GM21526 (cell line): ENCODE results near the gene BOK.

ENCODE experiments used
- ATAC-seq: cut with Tn5 transposase; IDR thresholded peaks from one replicate; pipeline ENCODE4 v1.9.1; 2021; ENCODE audit warnings: moderate library complexity; ENCODE audit not compliant: unreplicated experiment, low FRiP score

BOK gene

GRCh38 chr2:241595600-241596140, 37.1 kb downstream of the BOK start:
- ATAC-seq: no peak

- ATAC-seq: no peak
Observed at GRCh38 chr2:241597561-241597960, 39.0 kb downstream of the BOK start.

GRCh38 chr2:241598061-241598460, 39.5 kb downstream of the BOK start:
- ATAC-seq: no peak

- no peak for ATAC-seq
Observed at GRCh38 chr2:241598487-241598886, 39.9 kb downstream of the BOK start.

DNA sequence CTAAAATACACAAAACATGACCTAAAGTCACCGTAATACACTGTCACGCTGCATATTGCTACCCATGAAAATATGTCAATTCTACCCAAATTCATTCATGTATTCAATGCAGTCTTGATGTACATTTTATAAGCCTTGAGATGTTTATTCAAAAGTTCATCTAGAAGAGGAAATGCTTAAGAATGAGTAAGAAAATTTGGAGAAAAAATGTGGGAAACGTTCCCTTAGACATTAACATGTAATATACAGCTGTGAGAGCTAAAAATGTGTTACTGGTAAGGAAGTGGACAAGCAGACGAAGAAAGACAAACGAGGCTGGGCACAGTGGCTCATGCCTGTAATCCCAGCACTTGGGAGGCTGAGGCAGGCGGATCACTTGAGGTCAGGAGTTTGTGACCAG, 41.1 kb downstream of the BOK start:
- no peak for ATAC-seq

- ATAC-seq: no peak
Observed at GRCh38 chr2:241601841-241602240, 43.3 kb downstream of the BOK start.

GRCh38 chr2:241602720-241603119, 44.2 kb downstream of the BOK start:
- ATAC-seq: no peak

- ATAC-seq: no peak
Observed at GRCh38 chr2:241603686-241604085, 45.1 kb downstream of the BOK start.

- ATAC-seq: no peak
Observed at GRCh38 chr2:241606186-241606585, 47.6 kb downstream of the BOK start.

DNA sequence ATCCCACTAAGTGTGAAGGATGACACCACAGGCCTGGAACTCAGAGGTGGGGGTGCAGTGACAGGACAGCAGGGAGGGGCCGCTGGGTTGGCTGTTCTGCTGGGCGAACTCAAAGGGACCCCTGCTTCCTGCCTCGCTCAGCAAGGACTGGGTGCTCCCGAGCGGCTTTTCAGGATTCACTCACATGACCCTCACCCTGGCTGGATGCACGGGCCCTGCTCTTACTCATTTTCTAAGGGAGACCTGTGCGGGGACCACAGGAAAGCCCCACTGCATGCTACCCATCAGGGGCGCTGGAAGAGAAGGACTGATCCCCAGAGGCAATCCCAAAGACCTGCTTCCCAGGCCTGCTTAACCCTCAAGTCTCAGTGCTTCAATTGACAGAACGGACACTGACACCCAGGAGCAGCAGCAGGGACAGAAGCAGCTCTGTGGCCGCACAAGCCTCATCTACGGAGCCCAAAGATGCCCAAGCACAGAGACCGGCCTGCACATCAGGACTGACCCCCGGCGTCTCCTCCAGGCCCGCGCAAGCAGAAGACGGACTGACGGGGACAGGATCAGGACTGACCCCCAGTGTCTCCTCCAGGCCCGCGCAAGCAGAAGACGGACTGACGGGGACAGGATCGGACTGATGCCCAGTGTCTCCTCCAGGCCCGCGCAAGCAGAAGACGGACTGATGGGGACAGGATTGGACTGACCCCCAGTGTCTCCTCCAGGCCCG, 48.8 kb downstream of the BOK start:
- no peak for ATAC-seq

- ATAC-seq: no peak
Observed at GRCh38 chr2:241608881-241609280, 50.3 kb downstream of the BOK start.

GRCh38 chr2:241609859-241610793, 51.6 kb downstream of the BOK start:
- ATAC-seq: peak; percentile 89

- no peak for ATAC-seq
Observed at GRCh38 chr2:241611062-241611461, 52.5 kb downstream of the BOK start.

- ATAC-seq: no peak
Observed at GRCh38 chr2:241612156-241613016, 53.8 kb downstream of the BOK start.

DNA sequence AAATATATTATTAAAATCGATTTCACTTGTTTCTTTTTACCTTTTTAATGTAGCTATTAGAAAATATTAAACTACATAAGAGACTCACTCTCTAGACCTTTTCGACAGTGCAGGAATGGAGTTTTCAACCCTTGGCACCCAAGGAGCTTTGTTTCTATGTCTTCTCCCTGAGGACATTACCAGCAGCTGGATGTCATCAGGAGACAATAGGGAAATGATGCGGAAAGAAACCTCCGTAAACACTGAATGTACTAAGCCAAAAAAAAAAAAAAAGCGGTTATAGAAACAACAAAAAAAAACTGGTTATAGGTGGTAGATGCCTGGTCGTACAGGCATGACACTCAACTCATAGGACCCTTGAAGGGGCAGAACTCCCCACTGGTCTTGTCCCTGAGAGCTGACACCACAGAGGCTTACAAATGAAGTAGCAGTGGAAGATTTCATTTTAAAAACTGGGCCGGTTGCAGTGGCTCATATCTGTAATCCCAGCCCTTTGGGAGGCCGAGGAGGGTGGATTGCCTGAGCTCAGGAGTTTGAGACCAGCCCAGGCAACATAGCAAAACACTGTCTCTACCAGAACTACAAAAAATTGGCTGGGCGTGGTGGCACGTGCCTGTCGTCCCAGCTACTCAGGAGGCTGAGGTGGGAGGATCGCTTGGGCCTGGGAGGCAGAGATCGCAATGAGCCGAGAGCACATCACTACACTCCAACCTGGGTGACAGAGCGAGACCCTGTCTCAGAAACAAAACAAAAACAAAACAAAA, 54.7 kb downstream of the BOK start:
- no peak for ATAC-seq

DNA sequence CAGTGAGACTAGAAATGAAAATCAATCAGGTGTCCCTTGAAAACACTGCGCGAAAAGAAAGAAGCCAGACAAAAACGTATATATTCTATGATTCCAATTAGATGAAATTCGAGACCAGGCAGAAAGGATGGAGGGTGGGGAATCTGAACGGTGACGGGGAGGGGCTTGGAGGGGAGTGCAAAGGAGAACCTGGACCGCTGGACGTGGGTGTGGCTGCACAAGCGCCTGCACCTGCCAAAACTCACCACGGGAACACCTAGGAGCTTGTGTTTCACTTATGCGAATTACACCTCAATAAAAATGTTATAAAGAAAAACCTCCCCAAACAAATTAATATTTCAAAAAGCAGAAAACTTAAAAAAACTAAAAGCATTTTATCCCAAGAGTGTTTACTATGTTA, 56.5 kb downstream of the BOK start:
- no peak for ATAC-seq

GRCh38 chr2:241615522-241616052, 57.0 kb downstream of the BOK start:
- no peak for ATAC-seq

DNA sequence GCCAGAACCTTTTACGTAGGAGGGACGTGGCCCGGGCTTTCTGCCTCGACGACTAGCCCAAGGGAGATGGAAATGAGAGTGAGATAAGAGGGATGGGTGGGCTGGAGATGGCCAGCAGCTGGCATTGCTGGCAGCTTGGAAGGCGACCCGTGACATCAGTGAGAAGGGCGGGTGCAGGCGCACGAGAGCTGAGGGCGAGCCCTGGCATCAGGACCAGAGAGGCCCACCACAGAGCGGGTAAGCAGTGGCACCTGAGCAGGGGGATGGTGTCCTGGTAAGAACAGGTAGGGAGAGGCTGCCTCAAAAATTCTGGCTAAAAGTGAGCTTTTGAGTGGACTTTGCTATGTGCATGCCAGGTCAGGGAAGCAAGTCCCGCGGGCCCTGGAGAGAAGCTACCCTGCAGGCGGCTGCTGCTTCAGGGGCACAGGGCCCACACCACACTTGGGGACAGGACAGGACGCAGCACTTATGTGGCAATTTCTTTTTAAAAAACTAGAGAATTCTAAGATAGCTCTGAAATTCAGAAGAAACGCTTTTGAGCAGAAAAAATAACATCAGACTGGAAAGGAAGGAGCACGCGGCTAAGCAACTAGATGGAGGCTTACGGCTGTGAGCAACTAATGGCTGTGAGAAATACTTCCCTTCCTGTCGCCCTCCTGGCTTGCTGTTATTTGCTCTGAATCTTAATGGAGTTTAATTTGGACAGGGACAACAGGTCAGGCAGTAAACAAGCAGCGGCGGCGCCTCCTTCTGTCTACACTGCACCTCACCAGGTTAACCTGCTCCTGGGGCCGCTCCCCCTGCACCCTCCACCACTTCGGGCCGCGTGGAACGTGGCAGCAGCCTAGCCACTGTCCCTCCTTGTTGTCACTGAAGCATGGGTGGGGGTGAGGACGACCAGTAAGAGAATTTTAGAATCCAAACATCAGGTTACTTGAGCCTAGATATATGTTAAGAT, 57.9 kb downstream of the BOK start:
- ATAC-seq: no peak
